GM19351 (cell line): ENCODE data around the gene VTI1A.
"Not testable (repeated sequence)": the region's sequence is repeated elsewhere in the genome, so short reads cannot be mapped to it uniquely, and the experiment has no call there.

ENCODE experiments used
- ATAC-seq: cut with Tn5 transposase; IDR thresholded peaks from one replicate; pipeline ENCODE4 v1.9.1; 2021; ENCODE audit warnings: mild to moderate bottlenecking, moderate library complexity; ENCODE audit not compliant: unreplicated experiment

VTI1A gene

DNA sequence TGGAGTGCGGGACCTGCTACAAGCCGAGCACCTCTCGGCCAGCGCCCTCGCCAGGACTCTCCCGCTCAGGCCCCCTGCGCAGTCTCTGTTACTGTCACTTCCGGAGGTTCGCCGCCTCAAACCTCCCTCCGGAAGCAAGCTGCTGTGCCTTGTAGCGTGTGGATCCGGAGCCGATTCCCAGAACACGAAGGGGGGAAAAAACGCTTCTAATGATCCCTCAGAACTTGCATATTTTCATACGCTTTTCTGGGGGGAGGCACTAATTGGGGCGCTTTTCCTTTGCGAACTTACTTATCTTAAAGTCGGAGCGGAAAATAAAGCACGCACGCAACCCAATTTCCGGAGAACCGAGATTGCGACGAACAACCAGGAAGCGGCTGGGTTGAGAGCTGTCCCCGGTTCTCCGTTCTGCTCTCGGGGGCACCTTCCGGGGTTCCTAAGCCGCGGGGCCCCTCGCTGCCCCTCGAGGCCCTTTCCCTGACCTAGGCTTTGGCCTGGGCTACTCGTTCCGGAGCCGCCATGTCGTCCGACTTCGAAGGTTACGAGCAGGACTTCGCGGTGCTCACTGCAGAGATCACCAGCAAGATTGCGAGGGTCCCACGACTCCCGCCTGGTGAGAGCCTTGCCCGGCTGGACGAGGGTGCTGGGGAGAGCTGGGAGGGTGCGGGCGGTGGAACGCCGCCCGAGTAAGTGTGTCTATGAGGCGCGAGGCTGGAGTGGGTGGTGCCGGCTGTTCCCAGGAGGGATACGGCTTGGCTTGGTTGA, at the start of gene VTI1A, which contains the start of gene ZDHHC6:
Gene VTI1A (plus strand): TSS at position 361 of the 765 bp plus-strand sequence. CDS start 159 bp downstream, at position 520.
Gene ZDHHC6 (minus strand): TSS at position 60 of the 765 bp plus-strand sequence. CDS start 1,478 bp downstream, outside the sequence.
- peak; percentile 92 for ATAC-seq

GRCh38 chr10:112397592-112397991, 49.4 kb upstream of the VTI1A start:
- ATAC-seq: no peak

- no peak for ATAC-seq
Measured at GRCh38 chr10:112402917-112403316, 44.1 kb upstream of the VTI1A start.

- ATAC-seq: no peak
Measured at GRCh38 chr10:112404617-112405016, 42.4 kb upstream of the VTI1A start.

- not testable (repeated sequence) for ATAC-seq
Measured at GRCh38 chr10:112406806-112407205, 40.2 kb upstream of the VTI1A start.

DNA sequence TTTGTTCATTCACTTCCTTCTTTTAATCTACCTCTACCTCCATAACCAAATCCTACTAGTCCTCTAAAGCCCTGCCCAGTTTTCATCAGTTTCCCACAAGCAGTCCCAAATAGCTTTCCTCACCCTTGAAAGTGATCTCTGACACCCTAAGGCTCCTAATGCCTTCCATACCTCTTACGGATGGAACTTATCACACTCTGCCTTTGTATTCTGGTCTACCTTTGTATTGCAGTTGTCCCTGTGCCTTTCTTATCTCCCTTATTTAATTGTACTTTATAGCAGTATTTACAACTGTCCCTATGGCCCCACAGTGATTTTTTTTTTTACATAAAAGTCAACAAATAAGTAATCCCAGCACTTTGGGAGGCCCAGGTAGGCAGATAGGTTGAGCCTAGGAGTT, 39.3 kb upstream of the VTI1A start:
- ATAC-seq: no peak

- no peak for ATAC-seq
Measured at GRCh38 chr10:112409299-112409698, 37.7 kb upstream of the VTI1A start.

DNA sequence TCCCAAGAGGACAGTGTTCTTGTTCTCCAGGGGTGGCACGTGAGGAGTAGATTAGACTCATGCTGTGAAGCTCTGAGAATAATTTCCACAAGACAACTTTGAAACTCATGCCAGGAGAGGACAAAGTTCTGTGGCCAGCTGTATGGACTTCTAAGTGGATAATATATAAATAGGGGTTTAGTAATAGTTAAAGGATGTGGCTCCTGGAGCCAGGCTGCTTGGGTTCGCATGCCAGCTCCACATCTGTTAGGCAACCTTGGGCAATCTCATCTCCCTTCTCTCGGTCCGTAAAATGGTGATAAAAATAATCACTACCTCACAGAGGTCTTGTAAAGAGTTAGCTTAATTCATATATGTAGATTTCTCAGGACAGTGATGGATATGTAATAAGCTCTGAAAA, 37.3 kb upstream of the VTI1A start:
- no peak for ATAC-seq

DNA sequence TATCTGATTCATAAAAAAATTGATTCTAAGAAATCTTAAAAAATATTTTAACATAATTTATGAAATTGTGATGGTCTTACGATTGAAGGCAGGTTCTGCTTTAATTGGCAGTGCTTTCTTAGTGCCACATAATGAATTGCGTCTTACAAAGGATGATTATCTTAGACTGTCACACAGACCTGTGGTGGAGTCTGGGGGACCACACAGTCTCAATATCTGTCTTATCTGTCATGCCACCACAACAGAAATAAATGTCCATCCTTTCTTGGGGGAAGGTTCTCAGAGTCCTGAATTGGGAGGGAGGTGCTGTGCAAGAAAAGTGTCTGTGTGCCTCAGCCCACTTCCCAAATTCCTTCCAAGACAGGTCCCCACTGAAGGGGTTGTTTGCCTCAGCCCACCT, 34.3 kb upstream of the VTI1A start:
- no peak for ATAC-seq

GRCh38 chr10:112421731-112422130, 25.3 kb upstream of the VTI1A start:
- no peak for ATAC-seq

GRCh38 chr10:112424651-112425050, 22.4 kb upstream of the VTI1A start:
- no peak for ATAC-seq

DNA sequence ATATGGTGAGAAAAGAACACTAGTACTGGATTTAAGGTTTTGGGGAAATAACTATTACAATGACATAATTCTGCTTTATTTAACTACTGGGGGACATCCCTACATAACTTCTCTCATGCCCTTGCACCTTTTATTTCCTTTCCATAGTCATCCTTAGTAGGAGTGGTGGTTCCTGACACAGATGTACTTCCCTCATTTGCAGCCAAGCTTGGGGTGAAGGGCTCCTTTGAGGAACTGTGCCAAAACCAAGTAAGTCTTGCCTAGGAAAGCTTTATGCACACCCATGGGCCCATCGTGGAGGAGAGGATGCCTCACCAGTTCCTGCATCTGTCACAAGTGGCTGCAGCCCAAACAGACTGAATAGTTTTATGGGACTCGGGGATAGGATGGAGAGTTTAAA, 20.9 kb upstream of the VTI1A start:
- ATAC-seq: no peak

GRCh38 chr10:112429147-112429546, 17.9 kb upstream of the VTI1A start:
- ATAC-seq: no peak

DNA sequence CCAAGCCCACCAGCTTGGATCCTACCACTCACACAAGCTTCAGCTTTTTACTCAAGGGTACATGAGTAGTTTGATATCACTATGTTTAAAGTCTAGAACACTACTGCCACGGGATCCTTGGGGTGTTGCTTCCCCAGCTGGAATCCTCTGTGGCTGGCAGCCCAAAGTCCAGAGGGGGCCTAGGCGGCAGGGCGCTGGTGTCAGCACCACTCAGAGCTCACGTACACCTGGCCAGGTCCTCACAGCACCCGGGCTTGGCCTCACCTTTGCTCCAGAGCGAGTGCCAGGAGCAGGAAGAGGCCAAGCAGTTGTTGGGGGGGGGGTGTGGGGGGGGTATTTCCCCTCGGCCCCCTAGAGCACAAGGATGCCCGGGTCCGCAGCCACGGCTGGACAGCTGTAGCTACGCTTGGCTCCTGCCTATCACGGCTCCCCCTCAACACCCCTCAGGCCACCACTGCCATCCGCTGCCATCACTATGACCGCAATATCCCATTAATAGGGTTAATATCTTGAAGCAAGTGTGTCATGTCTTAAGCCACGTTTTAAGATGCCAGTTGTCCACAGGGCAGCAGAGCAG, 17.3 kb upstream of the VTI1A start:
- ATAC-seq: no peak

- no peak for ATAC-seq
Measured at GRCh38 chr10:112433136-112433535, 13.9 kb upstream of the VTI1A start.

- no peak for ATAC-seq
Measured at GRCh38 chr10:112434988-112435619, 11.9 kb upstream of the VTI1A start.

GRCh38 chr10:112438356-112438755, 8.7 kb upstream of the VTI1A start:
- ATAC-seq: no peak

- no peak for ATAC-seq
Measured at GRCh38 chr10:112441520-112441919, 5.5 kb upstream of the VTI1A start.

DNA sequence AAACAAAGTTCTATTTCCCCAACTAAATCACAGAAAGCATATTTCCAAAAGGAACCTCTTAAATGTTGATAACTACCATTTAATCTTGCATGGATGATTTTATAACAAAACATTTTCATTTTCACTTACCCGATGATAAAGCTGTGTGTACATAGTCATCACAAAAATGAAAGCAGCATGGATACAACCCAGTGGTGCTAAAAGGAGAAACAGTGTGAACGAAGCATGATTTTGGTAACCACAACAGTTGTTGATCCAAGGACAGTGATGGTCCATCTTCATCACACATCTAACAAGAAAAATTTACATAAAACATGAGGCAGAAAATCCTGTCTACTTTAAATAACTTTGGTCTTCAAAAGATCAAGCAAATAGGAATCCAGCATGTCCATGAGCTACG, 5.0 kb upstream of the VTI1A start:
- ATAC-seq: no peak

GRCh38 chr10:112446055-112446854, 760 bp upstream of the VTI1A start:
- ATAC-seq: no peak

DNA sequence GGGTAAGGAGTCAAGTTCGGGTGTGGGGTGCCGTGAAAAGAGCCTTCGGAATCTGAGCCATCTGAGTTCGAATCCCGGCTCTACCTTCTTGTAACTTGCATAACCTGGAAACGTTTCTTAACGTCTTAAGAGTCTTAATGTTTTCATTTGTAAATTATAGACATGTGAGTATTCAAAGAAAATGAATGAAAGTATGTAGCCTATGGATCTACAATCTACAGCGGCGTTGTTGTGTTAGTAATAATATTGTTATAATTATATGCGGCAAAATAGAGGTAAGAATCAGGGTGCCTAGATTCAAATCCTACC, 559 bp downstream of the VTI1A start:
- no peak for ATAC-seq
